GM21390 (cell line): ENCODE measurements around the gene RPUSD4.
A peak's percentile ranks its signal among the peaks of the same experiment; 100 is the strongest.

Experiments
- ATAC-seq: cut with Tn5 transposase; IDR thresholded peaks from one replicate; pipeline ENCODE4 v1.9.1; 2021; ENCODE audit not compliant: unreplicated experiment

Gene RPUSD4

GRCh38 chr11:126214441-126214840, 3.0 kb upstream of the RPUSD4 start:
- ATAC-seq, result no peak

- no peak for ATAC-seq
These were observed 725 bp upstream of the RPUSD4 start for GRCh38 chr11:126212089-126212660.

GRCh38 chr11:126210871-126211235, 597 bp downstream of the RPUSD4 start:
- ATAC-seq, result no peak

DNA sequence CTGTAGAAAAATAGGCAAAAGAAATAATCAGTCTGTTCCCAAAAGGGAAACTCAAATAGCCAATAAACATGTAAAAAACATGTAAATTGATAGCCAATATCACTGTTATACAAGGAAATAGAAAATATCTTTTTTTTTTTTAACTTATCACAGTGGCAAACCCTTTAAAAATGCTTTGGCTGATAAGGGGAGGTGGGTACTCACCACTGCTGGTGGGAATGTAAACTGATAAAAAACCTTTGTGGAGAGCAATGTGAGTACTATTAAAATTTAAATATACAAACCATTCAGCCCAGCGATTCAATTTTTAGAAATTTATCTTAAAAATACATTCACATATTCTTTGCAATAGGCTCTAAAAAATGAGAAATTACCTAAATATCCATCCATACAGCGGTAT, 3.6 kb downstream of the RPUSD4 start:
- no peak for ATAC-seq

DNA sequence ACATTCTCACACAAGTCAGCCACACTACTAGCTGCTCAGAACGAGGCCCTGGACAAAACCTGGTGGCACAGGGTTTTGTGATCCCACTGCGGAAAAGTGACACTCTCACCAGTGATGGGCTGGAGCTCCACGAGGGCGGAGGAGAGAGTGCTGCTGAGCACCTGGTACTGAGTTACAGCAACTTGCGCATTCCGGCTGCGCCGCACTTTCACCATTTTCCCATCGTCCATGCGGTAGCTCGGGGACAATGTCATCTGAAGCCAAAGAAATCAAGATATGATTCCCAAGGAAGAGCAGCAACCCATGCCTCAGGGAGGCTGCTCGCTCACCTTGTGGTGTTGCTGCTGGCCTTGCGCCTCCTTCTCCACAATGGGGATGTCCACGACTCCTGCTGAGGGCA, 6.1 kb downstream of the RPUSD4 start:
- ATAC-seq, result no peak

DNA sequence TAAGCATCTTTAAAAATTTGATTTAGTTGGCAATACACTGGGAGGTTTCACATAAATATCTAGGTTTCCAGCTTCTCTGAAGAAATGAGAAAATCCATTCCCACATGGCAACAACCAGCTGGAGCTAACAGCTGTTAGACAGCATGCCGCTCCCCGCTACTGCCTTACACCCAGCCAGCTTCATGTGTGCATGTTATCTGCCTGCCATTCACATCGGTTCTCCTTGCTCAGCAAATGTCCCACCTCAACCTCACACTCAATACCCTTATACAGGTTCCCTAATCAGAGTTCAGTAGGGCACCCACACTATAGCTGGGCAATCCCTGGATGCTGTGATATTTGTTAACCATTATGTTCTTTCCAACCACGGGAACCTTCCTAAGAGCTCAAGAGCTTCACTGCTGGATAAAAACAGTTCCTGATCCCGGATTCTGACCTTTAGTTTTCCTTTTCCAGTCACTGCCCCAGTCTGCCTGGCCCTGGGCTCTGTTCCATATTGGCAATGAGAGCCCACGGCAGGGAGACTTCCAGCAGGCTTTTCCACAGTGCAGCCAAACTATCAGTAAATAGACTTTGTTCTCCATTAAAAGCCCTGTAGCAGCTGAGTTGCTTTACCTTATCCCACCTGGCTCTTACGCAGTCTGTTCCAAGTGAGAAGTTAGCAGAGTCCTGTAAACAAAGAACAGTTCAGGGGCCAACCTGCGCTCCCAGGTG, 8.6 kb downstream of the RPUSD4 start:
- ATAC-seq, result no peak

- no peak for ATAC-seq
These were observed 12.8 kb downstream of the RPUSD4 start for GRCh38 chr11:126198648-126199047.

GRCh38 chr11:126197277-126197939, 14.0 kb downstream of the RPUSD4 start:
- no peak for ATAC-seq

GRCh38 chr11:126195119-126195518, 16.3 kb downstream of the RPUSD4 start:
- no peak for ATAC-seq

DNA sequence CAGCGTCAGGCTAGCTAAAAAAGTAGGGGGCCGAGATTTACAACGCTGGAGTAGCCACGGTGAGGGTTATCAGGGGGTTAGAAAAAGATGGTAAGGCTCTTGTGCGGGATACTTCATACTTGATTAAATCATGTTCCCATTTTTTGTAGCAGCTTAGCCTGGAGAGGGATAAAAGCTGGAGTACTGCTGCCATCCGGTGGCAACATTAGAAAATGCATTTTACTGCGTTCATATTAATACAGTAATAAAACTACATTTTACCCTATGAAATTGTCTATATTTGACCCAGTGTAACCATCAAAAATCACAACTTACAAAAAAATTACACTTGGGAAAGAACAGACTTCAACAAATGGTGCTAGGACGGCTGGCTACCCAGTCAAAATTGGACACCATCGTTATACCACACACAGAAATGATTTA, 17.3 kb downstream of the RPUSD4 start:
- ATAC-seq, result no peak

GRCh38 chr11:126193038-126193478, 18.4 kb downstream of the RPUSD4 start:
- ATAC-seq, result no peak

DNA sequence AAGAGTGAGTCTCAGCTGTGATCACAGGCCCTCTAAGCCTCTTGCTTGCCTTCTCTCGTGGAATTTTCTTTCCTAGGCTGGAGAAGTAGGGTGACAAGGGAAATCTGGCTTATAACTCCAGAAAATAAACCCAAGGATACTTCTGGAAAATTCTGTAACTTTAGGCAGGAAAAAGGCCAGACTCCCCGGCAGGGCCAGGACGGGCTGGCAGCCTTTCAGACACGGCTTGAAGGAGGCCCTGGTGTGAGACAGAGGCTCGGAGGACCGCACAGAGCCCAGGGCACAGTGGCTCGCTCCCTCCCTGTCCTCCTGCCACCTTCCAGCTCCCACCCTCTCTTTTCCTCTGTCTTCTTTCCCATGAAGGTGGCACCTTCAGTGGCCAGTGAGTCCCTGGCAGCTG, 19.1 kb downstream of the RPUSD4 start:
- ATAC-seq, result no peak

GRCh38 chr11:126191379-126192073, 19.9 kb downstream of the RPUSD4 start:
- ATAC-seq, result no peak

- no peak for ATAC-seq
These were observed 20.7 kb downstream of the RPUSD4 start for GRCh38 chr11:126190792-126191191.

GRCh38 chr11:126189109-126189929, 22.1 kb downstream of the RPUSD4 start:
- ATAC-seq, result no peak

- peak; percentile 84 for ATAC-seq
These were observed 22.9 kb downstream of the RPUSD4 start for GRCh38 chr11:126188332-126189108.

- no peak for ATAC-seq
These were observed 24.5 kb downstream of the RPUSD4 start for GRCh38 chr11:126186708-126187529.

GRCh38 chr11:126186025-126186698, 25.3 kb downstream of the RPUSD4 start:
- no peak for ATAC-seq
